Muscle layer of duodenum (tissue), 2 donors: ENCODE data around the gene ESPL1.
A peak's percentile ranks its signal among the peaks of the same experiment; 100 is the strongest.

Experiments
- H3K27ac ChIP-seq: one replicate; pipeline ENCODE4 v1.7.0; 2013; ENCODE audit warnings: mild to moderate bottlenecking, low read length
- H3K27me3 ChIP-seq: one replicate; pipeline ENCODE4 v1.7.0; 2013; ENCODE audit warnings: low read depth, mild to moderate bottlenecking, control low read depth, low read length
- H3K36me3 ChIP-seq, 2 donors: one replicate each; pipeline ENCODE4 v1.7.0; 2013; ENCODE audit warnings: low read length in 2 of 2, control low read depth in 1 of 2, mild to moderate bottlenecking in 1 of 2; ENCODE audit not compliant: insufficient read depth in 2 of 2, control insufficient read depth in 1 of 2
- H3K4me1 ChIP-seq, 2 donors: one replicate each; pipeline ENCODE4 v1.7.0; 2013; ENCODE audit warnings: low read length in 2 of 2, mild to moderate bottlenecking in 2 of 2, control low read depth in 1 of 2, moderate library complexity in 1 of 2; ENCODE audit not compliant: insufficient read depth in 2 of 2, control insufficient read depth in 1 of 2
- H3K4me3 ChIP-seq, 2 donors: one replicate each; pipeline ENCODE4 v1.7.0; 2013; ENCODE audit warnings: low read length in 2 of 2, low read depth in 1 of 2, mild to moderate bottlenecking in 1 of 2
- H3K9me3 ChIP-seq, 2 donors: one replicate each; pipeline ENCODE4 v1.7.0; 2013; ENCODE audit warnings: low read length in 2 of 2, control low read depth in 1 of 2, mild to moderate bottlenecking in 1 of 2; ENCODE audit not compliant: control insufficient read depth in 1 of 2
- donor health status: healthy.

Gene ESPL1

GRCh38 chr12:53224061-53224896 lies 43.8 kb upstream of the ESPL1 start:
- Histone ChIP-seq H3K4me3 (no peak overlapping the region), H3K27me3 (no peaks in the 10 kb centered on the region), H3K27ac (peak overlapping the region; percentile 74), H3K4me1 (peaks cover 23 to 42% of the 10 kb centered on the region in 2 donors), H3K9me3 (no peaks in the 10 kb centered on the region), H3K36me3 (peaks cover 0 to 14% of the 10 kb centered on the region in 2 donors)

GRCh38 chr12:53224897-53225634 lies 43.0 kb upstream of the ESPL1 start:
- Histone ChIP-seq H3K27ac (peak overlapping the region; percentile 42), H3K27me3 (no peaks in the 10 kb centered on the region), H3K4me1 (peaks cover 23 to 44% of the 10 kb centered on the region in 2 donors)

DNA sequence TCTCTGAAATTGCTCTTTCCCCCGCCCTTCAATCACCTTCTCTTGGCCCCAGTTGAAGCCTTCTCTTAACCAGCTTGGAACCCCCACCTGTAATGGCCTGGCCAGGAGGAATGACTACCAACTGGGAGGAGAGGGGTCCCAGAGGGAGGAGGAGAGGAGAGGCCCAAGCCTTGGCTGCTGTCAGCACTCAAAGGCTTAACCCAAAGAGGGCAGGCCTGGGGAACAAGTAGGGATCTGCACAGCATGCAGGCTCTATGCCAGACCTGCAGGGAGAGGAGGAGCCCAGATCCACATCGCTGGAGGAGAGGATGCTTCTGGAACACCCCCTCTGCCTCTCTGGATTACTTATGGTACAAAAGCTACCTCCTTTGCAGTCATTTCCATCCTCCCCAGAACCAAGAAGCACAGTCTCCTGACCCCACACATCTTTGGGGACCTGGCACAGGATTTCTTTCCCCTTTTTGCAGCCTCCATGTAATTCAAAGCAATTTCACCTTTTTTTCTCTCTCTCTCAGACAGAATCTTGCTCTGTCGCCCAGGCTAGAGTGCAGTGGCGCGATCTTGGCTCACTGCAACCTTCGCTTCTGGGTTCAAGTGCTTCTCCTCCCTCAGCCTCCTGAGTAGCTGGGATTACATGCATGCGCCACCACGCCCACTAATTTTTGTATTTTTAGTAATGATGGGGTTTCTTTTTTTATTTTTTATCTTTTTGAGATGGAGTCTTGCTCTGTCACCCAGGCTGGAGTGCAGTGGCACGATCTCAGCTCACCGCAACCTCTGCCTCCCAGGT lies 42.3 kb upstream of the ESPL1 start:
- Histone ChIP-seq H3K4me1 (peaks cover 23 to 52% of the 10 kb centered on the region in 2 donors), H3K27ac (no peak overlapping the region), H3K36me3 (peaks cover 0 to 14% of the 10 kb centered on the region in 2 donors), H3K27me3 (no peaks in the 10 kb centered on the region), H3K9me3 (no peaks in the 10 kb centered on the region), H3K4me3 (no peak overlapping the region)

More at GRCh38 chr12:53224897-53225634, 43.0 kb upstream of the ESPL1 start:
- Histone ChIP-seq H3K9me3 (no peaks in the 10 kb centered on the region), H3K36me3 (peaks cover 0 to 14% of the 10 kb centered on the region in 2 donors), H3K4me3 (no peak overlapping the region)

GRCh38 chr12:53226815-53227214 lies 41.3 kb upstream of the ESPL1 start:
- H3K36me3 ChIP-seq: peaks cover 0 to 14% of the 10 kb centered on the region in 2 donors
- H3K9me3 ChIP-seq: no peaks in the 10 kb centered on the region
- no peak overlapping the region for H3K4me3 ChIP-seq
- peaks cover 23 to 62% of the 10 kb centered on the region in 2 donors for H3K4me1 ChIP-seq
- no peak overlapping the region for H3K27ac ChIP-seq
- H3K27me3 ChIP-seq: no peaks in the 10 kb centered on the region

GRCh38 chr12:53227341-53227740 lies 40.8 kb upstream of the ESPL1 start:
- peaks cover 0 to 14% of the 10 kb centered on the region in 2 donors for H3K36me3 ChIP-seq
- H3K4me3 ChIP-seq: no peak overlapping the region
- peaks cover 19 to 58% of the 10 kb centered on the region in 2 donors for H3K4me1 ChIP-seq
- H3K27me3 ChIP-seq: no peaks in the 10 kb centered on the region
- no peaks in the 10 kb centered on the region for H3K9me3 ChIP-seq
- no peak overlapping the region for H3K27ac ChIP-seq

- Histone ChIP-seq H3K27ac (no peak overlapping the region), H3K27me3 (no peaks in the 10 kb centered on the region), H3K4me3 (no peak overlapping the region), H3K9me3 (no peaks in the 10 kb centered on the region), H3K4me1 (peaks cover 19 to 58% of the 10 kb centered on the region in 2 donors), H3K36me3 (peaks cover 0 to 14% of the 10 kb centered on the region in 2 donors)
These were observed 40.3 kb upstream of the ESPL1 start for GRCh38 chr12:53227836-53228235.

GRCh38 chr12:53229454-53229853 lies 38.6 kb upstream of the ESPL1 start:
- Histone ChIP-seq H3K27ac (peak overlapping the region; percentile 21), H3K4me1 (peaks cover 21 to 59% of the 10 kb centered on the region in 2 donors), H3K36me3 (peaks cover 0 to 14% of the 10 kb centered on the region in 2 donors), H3K4me3 (no peak overlapping the region), H3K9me3 (no peaks in the 10 kb centered on the region), H3K27me3 (no peaks in the 10 kb centered on the region)

DNA sequence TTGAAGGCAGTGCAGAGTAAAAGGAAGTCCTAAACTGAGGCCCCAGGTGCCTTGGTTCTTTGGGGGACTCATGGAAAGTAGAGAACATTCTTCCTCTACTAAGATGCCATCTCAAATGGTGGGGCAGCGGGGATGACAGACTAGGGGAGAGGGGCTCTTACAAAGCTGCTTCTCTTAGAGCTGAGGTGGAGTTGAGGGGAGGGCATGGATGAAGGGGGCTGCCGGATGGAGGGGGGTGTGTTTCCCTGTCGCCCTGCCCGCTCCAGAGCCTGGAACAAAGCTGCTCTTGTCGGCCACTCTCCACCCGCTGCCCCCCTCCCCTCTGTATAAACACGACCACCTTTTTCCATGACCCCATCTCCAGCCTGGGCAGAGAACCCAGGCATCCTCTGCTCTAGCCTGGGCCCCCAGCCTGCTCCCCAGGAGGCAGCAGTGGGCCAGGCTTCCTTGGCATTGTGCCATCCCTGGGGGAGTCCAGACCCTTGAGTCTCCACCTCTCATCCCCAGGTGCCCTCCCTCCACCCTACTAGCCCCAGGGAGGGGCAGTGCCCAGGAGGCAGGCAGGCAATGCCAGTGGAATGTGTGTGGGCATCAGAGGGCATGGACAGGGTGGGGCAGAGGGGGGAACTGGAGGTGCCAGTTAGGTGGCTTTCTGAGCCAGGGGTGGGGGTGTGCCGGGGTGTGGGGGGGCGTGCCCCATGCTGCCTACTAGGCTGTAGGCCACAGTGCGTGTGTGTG lies 37.8 kb upstream of the ESPL1 start:
- Histone ChIP-seq H3K4me1 (peaks cover 15 to 54% of the 10 kb centered on the region in 2 donors), H3K27ac (peak overlapping the region; percentile 21), H3K4me3 (peak overlapping the region in 1 of 2 donors; percentile 76), H3K27me3 (no peaks in the 10 kb centered on the region), H3K36me3 (peaks cover 0 to 14% of the 10 kb centered on the region in 2 donors), H3K9me3 (no peaks in the 10 kb centered on the region)

GRCh38 chr12:53231671-53231920 lies 36.5 kb upstream of the ESPL1 start:
- peaks cover 12 to 45% of the 10 kb centered on the region in 2 donors for H3K4me1 ChIP-seq
- no peaks in the 10 kb centered on the region for H3K27me3 ChIP-seq
- H3K36me3 ChIP-seq: peaks cover 0 to 14% of the 10 kb centered on the region in 2 donors

GRCh38 chr12:53231921-53232645 lies 36.0 kb upstream of the ESPL1 start, which contains the start of gene RARG:
RARG (minus strand) TSS chr12:53232209; CDS start chr12:53227545, 4,664 bp downstream.
- H3K27ac ChIP-seq: peak within 1 kb of the TSS; percentile 63
- peak within 1 kb of the TSS; percentile 68 to 76 for H3K4me3 ChIP-seq
- H3K9me3 ChIP-seq: no peaks in the 10 kb centered on the region
- no peaks in the 10 kb centered on the region for H3K27me3 ChIP-seq
- H3K4me1 ChIP-seq: peaks cover 12 to 45% of the 10 kb centered on the region in 2 donors
- peaks cover 0 to 10% of the 10 kb centered on the region in 2 donors for H3K36me3 ChIP-seq

More at GRCh38 chr12:53231671-53231920, 36.5 kb upstream of the ESPL1 start:
- Histone ChIP-seq H3K27ac (peak overlapping the region; percentile 63), H3K9me3 (no peaks in the 10 kb centered on the region), H3K4me3 (peak overlapping the region; percentile 68 to 76)
